Measurements from ENCODE around the gene FAM200B. TPM values are rescaled to one million over a fixed set of nuclear protein-coding genes. Genes with fewer than 3 reads are reported as not detected.

FAM200B gene
- polyA plus RNA-seq, 1 donor (not counting 4 experiments of a cell fraction or from before 2014, with no cell fraction given) = 36.6 TPM

DNA sequence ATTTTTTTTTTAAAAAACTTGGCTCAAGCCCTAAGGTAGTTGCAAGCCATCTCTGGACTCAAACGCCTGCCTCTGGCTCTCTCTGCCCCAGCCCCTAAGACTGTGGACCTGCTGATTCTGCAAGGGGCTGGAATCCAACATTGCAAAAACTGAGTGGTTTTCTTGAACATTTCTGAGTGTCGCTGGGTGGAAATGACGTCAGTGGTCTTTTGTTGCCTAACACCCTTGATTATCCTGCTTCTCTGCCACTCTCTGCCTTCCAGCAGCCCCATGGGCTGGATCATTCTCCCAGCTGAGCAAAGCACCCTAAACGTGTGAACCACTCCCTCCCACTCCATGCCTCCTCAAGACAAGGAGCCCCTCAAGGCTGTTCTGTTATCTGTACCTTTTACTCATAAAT lies 37.9 kb downstream of the FAM200B start:
- Histone ChIP-seq H4K20me1 (ENCODE audit: control insufficient read depth, extremely low read depth, insufficient read depth, low read length) (no peaks in the 10 kb centered on the region), H3K9me1 (ENCODE audit: control insufficient read depth, extremely low read depth, insufficient read depth, low read length) (no peaks in the 10 kb centered on the region), H3K36me3 (ENCODE audit: control insufficient read depth in 2 of 2, extremely low read depth in 1 of 2, insufficient read depth in 2 of 2, low read length in 2 of 2) (no peaks in the 10 kb centered on the region), H3K79me2 (ENCODE audit: control insufficient read depth, insufficient read depth, low read length) (no peaks in the 10 kb centered on the region), H3K9ac (ENCODE audit: control insufficient read depth, extremely low read depth, insufficient read depth, low read length) (no peak overlapping the region), H3K4me2 (ENCODE audit: control insufficient read depth, extremely low read depth, insufficient read depth, low read depth, low read length) (no peak overlapping the region), H3K4me1 (ENCODE audit: control insufficient read depth, extremely low read depth, insufficient read depth, low read length) (no peaks in the 10 kb centered on the region), H2AFZ (ENCODE audit: control insufficient read depth, low read length) (no peak overlapping the region), H3K27ac (ENCODE audit: control insufficient read depth, insufficient read depth, low read length) (no peak overlapping the region), H3K9me3 (ENCODE audit: control insufficient read depth, low read depth, low read length) (no peaks in the 10 kb centered on the region), H3K27me3 (ENCODE audit: control insufficient read depth, extremely low read depth, insufficient read depth, low read length) (no peaks in the 10 kb centered on the region), H3K4me3 (ENCODE audit: control insufficient read depth in 2 of 3, extremely low read depth in 1 of 3, insufficient read depth in 2 of 3, low read depth in 1 of 3, low read length in 3 of 3) (no peak overlapping the region)
- TF ChIP-seq CTCF (optimal IDR thresholded peaks at IDR 0.05 in 1 of 3, IDR thresholded peaks at IDR 0.05 in 1 of 3, conservative IDR thresholded peaks at IDR 0.05 in 1 of 3; ENCODE audit: extremely low read depth in 1 of 3, insufficient read depth in 2 of 3, low read length in 3 of 3) (no peak), EZH2 (IDR thresholded peaks at IDR 0.05; ENCODE audit: low read length) (no peak)
- no peak for DNase-seq (ENCODE audit: low read depth, low spot score)
- FAIRE-seq = no peak
- dilution Hi-C loops (cut with MboI; ENCODE audit: extremely low pct_ligation_motif_present, low sequenced_read_pairs) = no loop called here

GRCh38 chr4:15720851-15721250 lies 39.2 kb downstream of the FAM200B start:
- no peaks in the 10 kb centered on the region for H3K4me1 ChIP-seq (ENCODE audit: control insufficient read depth, extremely low read depth, insufficient read depth, low read length)
- H3K4me3 ChIP-seq (ENCODE audit: control insufficient read depth in 2 of 3, extremely low read depth in 1 of 3, insufficient read depth in 2 of 3, low read depth in 1 of 3, low read length in 3 of 3) = no peak overlapping the region
- H4K20me1 ChIP-seq (ENCODE audit: control insufficient read depth, extremely low read depth, insufficient read depth, low read length) = no peaks in the 10 kb centered on the region
- H3K4me2 ChIP-seq (ENCODE audit: control insufficient read depth, extremely low read depth, insufficient read depth, low read depth, low read length) = no peak overlapping the region
- no peak overlapping the region for H3K9ac ChIP-seq (ENCODE audit: control insufficient read depth, extremely low read depth, insufficient read depth, low read length)
- H3K36me3 ChIP-seq (ENCODE audit: control insufficient read depth in 2 of 2, extremely low read depth in 1 of 2, insufficient read depth in 2 of 2, low read length in 2 of 2) = no peaks in the 10 kb centered on the region
- no peak for DNase-seq (ENCODE audit: low read depth, low spot score)
- no peak overlapping the region for H3K27ac ChIP-seq (ENCODE audit: control insufficient read depth, insufficient read depth, low read length)
- no peaks in the 10 kb centered on the region for H3K9me1 ChIP-seq (ENCODE audit: control insufficient read depth, extremely low read depth, insufficient read depth, low read length)
- no peak overlapping the region for H2AFZ ChIP-seq (ENCODE audit: control insufficient read depth, low read length)
- dilution Hi-C loops (cut with MboI; ENCODE audit: extremely low pct_ligation_motif_present, low sequenced_read_pairs) = no loop called here
- H3K9me3 ChIP-seq (ENCODE audit: control insufficient read depth, low read depth, low read length) = no peaks in the 10 kb centered on the region
- no peaks in the 10 kb centered on the region for H3K27me3 ChIP-seq (ENCODE audit: control insufficient read depth, extremely low read depth, insufficient read depth, low read length)
- TF ChIP-seq CTCF (optimal IDR thresholded peaks at IDR 0.05 in 1 of 3, IDR thresholded peaks at IDR 0.05 in 1 of 3, conservative IDR thresholded peaks at IDR 0.05 in 1 of 3; ENCODE audit: extremely low read depth in 1 of 3, insufficient read depth in 2 of 3, low read length in 3 of 3) = no peak
- TF ChIP-seq EZH2 (IDR thresholded peaks at IDR 0.05; ENCODE audit: low read length) = no peak
- no peak for FAIRE-seq
- H3K79me2 ChIP-seq (ENCODE audit: control insufficient read depth, insufficient read depth, low read length) = no peaks in the 10 kb centered on the region

All from keratinocyte (primary cell).